Breast epithelium (tissue), 3 donors: ENCODE data around the gene CPED1.

ENCODE experiments used
- CTCF ChIP-seq, 3 donors: fragments of 450-650 bp; IDR thresholded peaks; one replicate each; pipeline ENCODE4 v1.5.1; 2016 to 2017; ENCODE audit warnings: antibody characterized with exemption in 3 of 3, mild to moderate bottlenecking in 3 of 3, moderate library complexity in 3 of 3
- POLR2AphosphoS5 ChIP-seq, 3 donors: sonication (generic); formaldehyde crosslinking; IDR thresholded peaks; one replicate each; pipeline ENCODE4 v1.6.1; 2017; ENCODE audit warnings: antibody characterized with exemption in 3 of 3

- no peak for TF ChIP-seq CTCF (IDR thresholded peaks at IDR 0.05)
- TF ChIP-seq POLR2AphosphoS5 (IDR thresholded peaks at IDR 0.05): no peak
Observed at GRCh38 chr7:121140790-121141189, 152.3 kb downstream of the CPED1 start.
